Right lobe of liver (tissue), 6 donors: ENCODE results near the gene WFDC2. TPM values are rescaled to one million over a fixed set of nuclear protein-coding genes. Genes with fewer than 3 reads are reported as not detected.
A peak's percentile ranks its signal among the peaks of the same experiment; 100 is the strongest.

Experiments
- ATAC-seq, 4 donors: fragments of 200-7000 bp; cut with Tn5 transposase; one replicate each; pipeline ENCODE4 v1.9.1; 2020; ENCODE audit warnings: mild to moderate bottlenecking in 4 of 4, moderate library complexity in 4 of 4
- DNase-seq, 3 donors: peaks; one replicate each; pipeline ENCODE4 v3.0.0-alpha.2; 2020
- H3K27ac ChIP-seq, 3 donors: fragments of 200-600 bp; one replicate each; pipeline ENCODE4 v1.8.0; 2022
- H3K27me3 ChIP-seq, 2 donors: fragments of 200-600 bp; one replicate each; pipeline ENCODE4 v1.8.0; 2022
- H3K36me3 ChIP-seq, 4 donors: fragments of 200-600 bp; sonication (generic) in 1 of 4; one replicate each; pipeline versions ENCODE4 v1.5.1 to v1.8.0; 2017 to 2022; ENCODE audit warnings: control low read depth in 1 of 4
- H3K4me1 ChIP-seq, 4 donors: fragments of 200-600 bp; sonication (generic) in 1 of 4; one replicate each; pipeline versions ENCODE4 v1.5.1 to v1.8.0; 2017 to 2022; ENCODE audit warnings: control low read depth in 1 of 4
- H3K4me3 ChIP-seq, 3 donors: fragments of 200-600 bp; one replicate each; pipeline ENCODE4 v1.8.0; 2022
- H3K9me3 ChIP-seq, 4 donors: fragments of 200-600 bp; sonication (generic) in 1 of 4; one replicate each; pipeline versions ENCODE4 v1.5.1 to v1.8.0; 2017 to 2022; ENCODE audit warnings: control low read depth in 1 of 4
- POLR2A ChIP-seq: fragments of 450-650 bp; IDR thresholded peaks from one replicate; pipeline ENCODE4 v1.6.1; 2017; ENCODE audit warnings: antibody characterized with exemption, mild to moderate bottlenecking
- WGBS: methylation state at CpG from one replicate; pipeline ENCODE4 v1.1.6; 2018; ENCODE audit warnings: low coverage, low lambda C conversion rate; ENCODE audit not compliant: insufficient coverage; ENCODE audit errors: missing lambda C conversion rate; 5-methylcytosine and 5-hydroxymethylcytosine counted together
- intact Hi-C, 2 donors: fragments of 100-400 bp; cut with DNase I; formaldehyde crosslinking; loops; one replicate each; pipeline versions ENCODE4 v1.11.2 to v1.14.1; 2022
- total RNA-seq, 6 experiments: library from RNA; depleted of rRNA in 2 of 6; stranded (reverse); fragments of >200 nt in 2 of 6; fragmentation: NEBNext Ultra II Directional in 3 of 6; extraction: Animal tissue kit (Norgen Biotek cat#: 25700) in 3 of 6; gene quantifications; one replicate each; pipeline versions ENCODE4 v1.1.0 to v1.2.4, GENCODE V29; 2016 to 2023
- TF ChIP-seq, protein P1 (sequence below), 4 donors: fragments of 200-600 bp in 3 of 4; fragments of 450-650 bp in 1 of 4; IDR thresholded peaks; one replicate each; pipeline versions ENCODE4 v1.5.1 to v1.8.0; 2016 to 2022; ENCODE audit warnings: antibody characterized with exemption in 4 of 4, mild to moderate bottlenecking in 2 of 4
- donor health status: DM: no; HTN: yes; CAD: no.
- donor health status: DM: no; HTN: no; CAD: no.
- donor health status: DM: no; HTN: no; CAD: no.
- donor health status: DM: no; HTN: yes; CAD: no.
- donor health status: DM: no; HTN: yes; CAD: no.

WFDC2 gene
- total RNA-seq, 6 experiments from 2014 or later, result 0.77 to 2.8 (median 1.8) TPM; not detected in 1

DNA sequence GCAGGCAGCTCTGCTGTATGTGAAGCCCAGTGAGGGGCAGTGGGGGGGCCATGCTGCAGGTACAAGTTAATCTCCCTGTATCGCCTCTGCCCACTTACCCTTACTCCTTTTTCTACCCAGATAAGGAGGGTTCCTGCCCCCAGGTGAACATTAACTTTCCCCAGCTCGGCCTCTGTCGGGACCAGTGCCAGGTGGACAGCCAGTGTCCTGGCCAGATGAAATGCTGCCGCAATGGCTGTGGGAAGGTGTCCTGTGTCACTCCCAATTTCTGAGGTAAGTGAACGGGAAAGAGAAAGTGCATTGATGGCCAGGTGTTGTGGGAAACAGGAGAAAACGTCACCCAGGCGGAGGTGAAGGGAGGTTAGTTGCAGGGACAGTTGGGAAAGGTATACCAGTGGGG is 10.3 kb downstream of the WFDC2 start:
- Histone ChIP-seq H3K4me3 (no peak overlapping the region), H3K27ac (no peak overlapping the region), H3K36me3 (no peaks in the 10 kb centered on the region), H3K27me3 (no peaks in the 10 kb centered on the region), H3K4me1 (no peaks in the 10 kb centered on the region), H3K9me3 (no peaks in the 10 kb centered on the region)
- DNase-seq (peak; percentile 77 to 86 (median 79)), ATAC-seq (peak; percentile 65 to 87 (median 82))
- TF ChIP-seq, protein P1, sequence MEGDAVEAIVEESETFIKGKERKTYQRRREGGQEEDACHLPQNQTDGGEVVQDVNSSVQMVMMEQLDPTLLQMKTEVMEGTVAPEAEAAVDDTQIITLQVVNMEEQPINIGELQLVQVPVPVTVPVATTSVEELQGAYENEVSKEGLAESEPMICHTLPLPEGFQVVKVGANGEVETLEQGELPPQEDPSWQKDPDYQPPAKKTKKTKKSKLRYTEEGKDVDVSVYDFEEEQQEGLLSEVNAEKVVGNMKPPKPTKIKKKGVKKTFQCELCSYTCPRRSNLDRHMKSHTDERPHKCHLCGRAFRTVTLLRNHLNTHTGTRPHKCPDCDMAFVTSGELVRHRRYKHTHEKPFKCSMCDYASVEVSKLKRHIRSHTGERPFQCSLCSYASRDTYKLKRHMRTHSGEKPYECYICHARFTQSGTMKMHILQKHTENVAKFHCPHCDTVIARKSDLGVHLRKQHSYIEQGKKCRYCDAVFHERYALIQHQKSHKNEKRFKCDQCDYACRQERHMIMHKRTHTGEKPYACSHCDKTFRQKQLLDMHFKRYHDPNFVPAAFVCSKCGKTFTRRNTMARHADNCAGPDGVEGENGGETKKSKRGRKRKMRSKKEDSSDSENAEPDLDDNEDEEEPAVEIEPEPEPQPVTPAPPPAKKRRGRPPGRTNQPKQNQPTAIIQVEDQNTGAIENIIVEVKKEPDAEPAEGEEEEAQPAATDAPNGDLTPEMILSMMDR (IDR thresholded peaks at IDR 0.05), result no peak
- TF ChIP-seq POLR2A, result no peak
- WGBS, result 19% methylated on average over 5 of the region's 7 CpGs
- intact Hi-C loops, result no loop called here

DNA sequence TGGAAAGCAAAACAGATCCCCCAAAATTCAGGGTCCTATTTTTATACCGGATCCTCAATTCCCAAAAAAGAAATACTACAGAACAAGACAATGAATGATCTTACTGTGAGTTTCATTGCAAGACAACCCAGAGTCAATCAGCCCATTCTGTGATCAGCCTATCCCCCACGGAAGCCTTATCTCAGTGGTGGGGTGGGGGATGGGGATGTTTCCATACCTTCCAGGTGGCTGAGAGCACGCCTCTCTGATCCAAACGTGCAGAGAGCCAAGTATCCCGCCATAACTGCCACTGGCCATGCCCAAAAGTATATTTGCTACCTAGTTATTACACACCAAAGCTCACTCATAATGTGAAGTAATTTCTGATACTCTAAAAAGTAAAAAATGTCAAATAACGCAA is 15.1 kb downstream of the WFDC2 start:
- no peaks in the 10 kb centered on the region for H3K27me3 ChIP-seq
- no peak overlapping the region for H3K27ac ChIP-seq
- H3K36me3 ChIP-seq, result no peaks in the 10 kb centered on the region
- DNase-seq, result no peak
- no peaks in the 10 kb centered on the region for H3K9me3 ChIP-seq
- H3K4me1 ChIP-seq, result no peaks in the 10 kb centered on the region
- WGBS, result 36% methylated on average over 6 of the region's 6 CpGs
- no peak for ATAC-seq
- intact Hi-C loops, result no loop called here
- TF ChIP-seq, protein P1 (IDR thresholded peaks at IDR 0.05), result no peak
- no peak for TF ChIP-seq POLR2A
- no peak overlapping the region for H3K4me3 ChIP-seq

DNA sequence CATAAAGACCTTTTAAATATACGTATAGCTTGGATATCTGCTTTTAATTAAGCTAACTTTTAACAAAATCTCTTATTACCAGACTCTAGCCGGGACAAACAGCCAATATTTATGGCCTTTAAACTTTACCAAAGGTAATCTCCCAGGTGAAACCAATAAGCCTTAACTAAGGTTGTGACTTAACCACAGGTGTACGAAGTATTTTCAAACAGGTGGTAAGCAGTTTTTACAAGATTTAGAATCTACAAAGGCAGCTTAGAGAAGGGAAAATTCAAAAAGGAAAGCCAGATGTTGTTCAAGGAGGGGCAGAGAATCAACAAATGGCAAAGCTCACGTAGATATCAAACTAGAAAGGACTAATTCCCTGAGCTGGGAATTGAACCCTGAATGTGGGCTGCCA is 15.8 kb downstream of the WFDC2 start:
- TF ChIP-seq, protein P1 (IDR thresholded peaks at IDR 0.05), result no peak
- TF ChIP-seq POLR2A, result no peak
- ATAC-seq, result no peak
- no peaks in the 10 kb centered on the region for H3K4me1 ChIP-seq
- no peaks in the 10 kb centered on the region for H3K9me3 ChIP-seq
- no peaks in the 10 kb centered on the region for H3K36me3 ChIP-seq
- no peaks in the 10 kb centered on the region for H3K27me3 ChIP-seq
- intact Hi-C loops, result no loop called here
- H3K27ac ChIP-seq, result no peak overlapping the region
- no peak overlapping the region for H3K4me3 ChIP-seq
- WGBS, result 34% methylated on average over 4 of the region's 4 CpGs
- no peak for DNase-seq

DNA sequence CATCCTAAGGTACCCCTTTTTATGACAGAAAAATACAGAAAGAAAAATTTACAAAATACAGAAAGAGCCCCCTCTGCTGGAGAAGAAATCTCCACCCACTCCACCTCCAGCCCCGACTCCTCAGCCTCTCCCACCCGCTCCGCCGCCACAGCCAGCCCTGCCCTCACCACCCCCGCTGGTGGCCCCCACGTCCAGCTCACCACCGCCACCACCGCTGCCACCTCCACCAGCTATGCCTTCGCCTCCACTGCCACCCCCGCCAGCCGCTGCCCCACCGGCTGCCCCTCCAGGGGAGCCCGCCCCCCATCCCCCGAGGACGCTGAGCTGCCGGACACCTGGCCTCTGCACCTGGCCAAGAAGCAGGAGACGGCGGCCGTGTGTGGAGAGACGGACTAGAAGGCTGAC is 17.7 kb downstream of the WFDC2 start:
- WGBS, result 17% methylated on average over 11 of the region's 20 CpGs
- H3K36me3 ChIP-seq, result no peaks in the 10 kb centered on the region
- H3K4me3 ChIP-seq, result no peak overlapping the region
- no peaks in the 10 kb centered on the region for H3K27me3 ChIP-seq
- H3K9me3 ChIP-seq, result no peaks in the 10 kb centered on the region
- H3K4me1 ChIP-seq, result no peaks in the 10 kb centered on the region
- DNase-seq (no peak), ATAC-seq (no peak)
- TF ChIP-seq, protein P1 (IDR thresholded peaks at IDR 0.05), result no peak
- no peak for TF ChIP-seq POLR2A
- no peak overlapping the region for H3K27ac ChIP-seq
- intact Hi-C loops, result no loop called here

DNA sequence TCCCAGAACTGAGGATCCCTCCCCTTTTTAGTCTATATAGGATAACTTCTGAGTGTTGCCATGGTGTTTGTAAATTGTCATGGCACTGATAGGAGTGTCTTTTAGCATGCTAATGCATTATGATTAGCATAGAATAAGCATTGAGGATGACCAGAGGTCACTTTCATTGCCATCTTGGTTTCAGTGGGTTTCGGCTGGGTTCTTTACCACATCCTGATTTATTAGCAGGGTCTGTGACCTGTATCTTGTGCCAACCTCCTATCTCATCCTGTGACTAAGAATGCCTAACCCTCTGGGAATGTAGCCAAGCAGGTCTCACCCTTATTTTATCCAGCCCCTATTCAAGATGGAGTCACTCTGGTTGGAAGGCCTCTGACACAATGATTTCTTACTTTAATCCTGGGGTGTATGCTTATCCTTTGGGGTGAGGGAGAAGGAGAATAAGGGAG is 19.6 kb downstream of the WFDC2 start:
- 75% methylated on average over 1 of the region's 1 CpG for WGBS
- ATAC-seq (no peak), DNase-seq (no peak)
- Histone ChIP-seq H3K27ac (no peak overlapping the region), H3K27me3 (no peaks in the 10 kb centered on the region), H3K4me3 (no peak overlapping the region), H3K36me3 (no peaks in the 10 kb centered on the region), H3K4me1 (no peaks in the 10 kb centered on the region), H3K9me3 (no peaks in the 10 kb centered on the region)
- TF ChIP-seq, protein P1 (IDR thresholded peaks at IDR 0.05), result no peak
- no peak for TF ChIP-seq POLR2A
- intact Hi-C loops, result no loop called here
